Activated naive CD4-positive, alpha-beta T cell treated with anti-CD3 and anti-CD28 coated beads, Interleukin-2, amount 50 U/mL, for 24 hours (primary cell): ENCODE data around the gene ERBB2.
"Not testable (repeated sequence)": the region's sequence is repeated elsewhere in the genome, so short reads cannot be mapped to it uniquely, and the experiment has no call there.

Source experiments
- H3K27ac Mint-ChIP-seq: one replicate; pipeline ENCODE4 v1.8.0; 2021; ENCODE audit warnings: mild to moderate bottlenecking, mixed read lengths
- H3K27me3 Mint-ChIP-seq: one replicate; pipeline ENCODE4 v1.8.0; 2021; ENCODE audit warnings: mixed read lengths
- H3K36me3 Mint-ChIP-seq: one replicate; pipeline ENCODE4 v1.8.0; 2021; ENCODE audit warnings: mixed read lengths
- H3K4me1 Mint-ChIP-seq: one replicate; pipeline ENCODE4 v1.8.0; 2021; ENCODE audit warnings: mixed read lengths
- H3K4me3 Mint-ChIP-seq: one replicate; pipeline ENCODE4 v1.8.0; 2021; ENCODE audit warnings: mild to moderate bottlenecking, mixed read lengths
- H3K9me3 Mint-ChIP-seq: one replicate; pipeline ENCODE4 v1.8.0; 2021; ENCODE audit warnings: mixed read lengths

Gene ERBB2

GRCh38 chr17:39748444-39749034 is 48.7 kb downstream of the ERBB2 start:
- H3K27me3 Mint-ChIP-seq, H3K9me3 Mint-ChIP-seq, H3K36me3 Mint-ChIP-seq, H3K4me3 Mint-ChIP-seq: not testable (repeated sequence)
- Mint-ChIP-seq H3K27ac (peak overlapping the region; percentile 30), H3K4me1 (peaks cover 13% of the 10 kb centered on the region)

GRCh38 chr17:39750131-39751015 is 50.5 kb downstream of the ERBB2 start:
- H3K9me3 Mint-ChIP-seq = no peaks in the 10 kb centered on the region
- H3K27me3 Mint-ChIP-seq = no peaks in the 10 kb centered on the region
- H3K4me1 Mint-ChIP-seq = peaks cover 20% of the 10 kb centered on the region
- H3K36me3 Mint-ChIP-seq = no peaks in the 10 kb centered on the region
- H3K4me3 Mint-ChIP-seq = no peak overlapping the region
- no peak overlapping the region for H3K27ac Mint-ChIP-seq

- Mint-ChIP-seq H3K27me3 (no peaks in the 10 kb centered on the region), H3K27ac (no peak overlapping the region), H3K9me3 (no peaks in the 10 kb centered on the region), H3K4me3 (no peak overlapping the region), H3K36me3 (no peaks in the 10 kb centered on the region), H3K4me1 (peaks cover 27% of the 10 kb centered on the region)
These were observed 51.2 kb downstream of the ERBB2 start for GRCh38 chr17:39751016-39751543.

GRCh38 chr17:39751637-39752036 is 51.8 kb downstream of the ERBB2 start:
- H3K27ac Mint-ChIP-seq = no peak overlapping the region
- no peaks in the 10 kb centered on the region for H3K27me3 Mint-ChIP-seq
- H3K9me3 Mint-ChIP-seq = no peaks in the 10 kb centered on the region
- no peaks in the 10 kb centered on the region for H3K36me3 Mint-ChIP-seq
- H3K4me1 Mint-ChIP-seq = peaks cover 32% of the 10 kb centered on the region
- no peak overlapping the region for H3K4me3 Mint-ChIP-seq

- H3K27ac Mint-ChIP-seq = peak overlapping the region; percentile 96
- no peaks in the 10 kb centered on the region for H3K27me3 Mint-ChIP-seq
- no peaks in the 10 kb centered on the region for H3K9me3 Mint-ChIP-seq
- peaks cover 40% of the 10 kb centered on the region for H3K4me1 Mint-ChIP-seq
- no peaks in the 10 kb centered on the region for H3K36me3 Mint-ChIP-seq
- H3K4me3 Mint-ChIP-seq = peak overlapping the region; percentile 63
These were observed 52.5 kb downstream of the ERBB2 start for GRCh38 chr17:39752241-39752881.

GRCh38 chr17:39753514-39754160 is 53.8 kb downstream of the ERBB2 start:
- peaks cover 52% of the 10 kb centered on the region for H3K4me1 Mint-ChIP-seq
- H3K27ac Mint-ChIP-seq = peak overlapping the region; percentile 96
- H3K27me3 Mint-ChIP-seq = no peaks in the 10 kb centered on the region

GRCh38 chr17:39754161-39754957 is 54.5 kb downstream of the ERBB2 start:
- peaks cover 58% of the 10 kb centered on the region for H3K4me1 Mint-ChIP-seq
- H3K27me3 Mint-ChIP-seq = no peaks in the 10 kb centered on the region
- peaks cover 2% of the 10 kb centered on the region for H3K36me3 Mint-ChIP-seq
- peak overlapping the region; percentile 84 for H3K4me3 Mint-ChIP-seq
- H3K27ac Mint-ChIP-seq = peak overlapping the region; percentile 91
- H3K9me3 Mint-ChIP-seq = no peaks in the 10 kb centered on the region

More at GRCh38 chr17:39753514-39754160, 53.8 kb downstream of the ERBB2 start:
- peak overlapping the region; percentile 84 for H3K4me3 Mint-ChIP-seq
- H3K9me3 Mint-ChIP-seq = no peaks in the 10 kb centered on the region
- peaks cover 2% of the 10 kb centered on the region for H3K36me3 Mint-ChIP-seq

- Mint-ChIP-seq H3K9me3 (no peaks in the 10 kb centered on the region), H3K4me1 (peaks cover 62% of the 10 kb centered on the region), H3K27ac (peak overlapping the region; percentile 91), H3K36me3 (peaks cover 2% of the 10 kb centered on the region), H3K4me3 (peak overlapping the region; percentile 65), H3K27me3 (no peaks in the 10 kb centered on the region)
These were observed 55.2 kb downstream of the ERBB2 start for GRCh38 chr17:39754958-39755553.

- Mint-ChIP-seq H3K4me1 (peaks cover 64% of the 10 kb centered on the region), H3K27me3 (no peaks in the 10 kb centered on the region), H3K27ac (peak overlapping the region; percentile 91), H3K36me3 (peaks cover 2% of the 10 kb centered on the region), H3K9me3 (no peaks in the 10 kb centered on the region), H3K4me3 (peak overlapping the region; percentile 65)
These were observed 55.9 kb downstream of the ERBB2 start for GRCh38 chr17:39755554-39756379.

- Mint-ChIP-seq H3K27ac (peak overlapping the region; percentile 91), H3K4me1 (peaks cover 68% of the 10 kb centered on the region), H3K27me3 (no peaks in the 10 kb centered on the region), H3K4me3 (peak overlapping the region; percentile 50), H3K9me3 (no peaks in the 10 kb centered on the region), H3K36me3 (peaks cover 5% of the 10 kb centered on the region)
These were observed 56.7 kb downstream of the ERBB2 start for GRCh38 chr17:39756380-39757079.

- H3K27ac Mint-ChIP-seq = peak overlapping the region; percentile 91
- no peaks in the 10 kb centered on the region for H3K27me3 Mint-ChIP-seq
- peak overlapping the region; percentile 53 for H3K4me3 Mint-ChIP-seq
- H3K9me3 Mint-ChIP-seq = no peaks in the 10 kb centered on the region
- H3K36me3 Mint-ChIP-seq = peaks cover 6% of the 10 kb centered on the region
- H3K4me1 Mint-ChIP-seq = peaks cover 66% of the 10 kb centered on the region
These were observed 57.4 kb downstream of the ERBB2 start for GRCh38 chr17:39757176-39757662.

- Mint-ChIP-seq H3K36me3 (peaks cover 11% of the 10 kb centered on the region), H3K27me3 (no peaks in the 10 kb centered on the region), H3K9me3 (no peaks in the 10 kb centered on the region), H3K27ac (peak overlapping the region; percentile 93), H3K4me1 (peaks cover 64% of the 10 kb centered on the region), H3K4me3 (peak overlapping the region; percentile 53)
These were observed 58.3 kb downstream of the ERBB2 start for GRCh38 chr17:39757931-39758873.
